BLaER1 (cell line): Measurements from ENCODE around the gene LMO2.

Experiments used
- H3K27ac ChIP-seq: shearing (Covaris generic); formaldehyde crosslinking; 2 replicates; pipeline ENCODE4 v1.8.1; 2022
- H3K27me3 ChIP-seq: shearing (Covaris generic); formaldehyde crosslinking; 2 replicates; pipeline ENCODE4 v1.8.1; 2022
- H3K36me3 ChIP-seq: shearing (Covaris generic); formaldehyde crosslinking; 2 replicates; pipeline ENCODE4 v1.8.1; 2022
- H3K4me1 ChIP-seq: shearing (Covaris generic); formaldehyde crosslinking; 2 replicates; pipeline ENCODE4 v1.8.1; 2022
- H3K4me2 ChIP-seq: shearing (Covaris generic); formaldehyde crosslinking; 2 replicates; pipeline ENCODE4 v1.8.1; 2022
- H3K4me3 ChIP-seq: shearing (Covaris generic); formaldehyde crosslinking; 2 replicates; pipeline ENCODE4 v1.8.1; 2022
- H3K9ac ChIP-seq: shearing (Covaris generic); formaldehyde crosslinking; 2 replicates; pipeline ENCODE4 v1.8.1; 2022
- H3K9me3 ChIP-seq: shearing (Covaris generic); formaldehyde crosslinking; 2 replicates; pipeline ENCODE4 v1.8.1; 2022
- H4K20me1 ChIP-seq: shearing (Covaris generic); formaldehyde crosslinking; 2 replicates; pipeline ENCODE4 v1.8.1; 2022
- Cebpa-rat ChIP-seq: shearing (Covaris generic); IDR thresholded peaks from 2 replicates; pipeline ENCODE4 v1.8.1; 2022

The LMO2 gene

DNA sequence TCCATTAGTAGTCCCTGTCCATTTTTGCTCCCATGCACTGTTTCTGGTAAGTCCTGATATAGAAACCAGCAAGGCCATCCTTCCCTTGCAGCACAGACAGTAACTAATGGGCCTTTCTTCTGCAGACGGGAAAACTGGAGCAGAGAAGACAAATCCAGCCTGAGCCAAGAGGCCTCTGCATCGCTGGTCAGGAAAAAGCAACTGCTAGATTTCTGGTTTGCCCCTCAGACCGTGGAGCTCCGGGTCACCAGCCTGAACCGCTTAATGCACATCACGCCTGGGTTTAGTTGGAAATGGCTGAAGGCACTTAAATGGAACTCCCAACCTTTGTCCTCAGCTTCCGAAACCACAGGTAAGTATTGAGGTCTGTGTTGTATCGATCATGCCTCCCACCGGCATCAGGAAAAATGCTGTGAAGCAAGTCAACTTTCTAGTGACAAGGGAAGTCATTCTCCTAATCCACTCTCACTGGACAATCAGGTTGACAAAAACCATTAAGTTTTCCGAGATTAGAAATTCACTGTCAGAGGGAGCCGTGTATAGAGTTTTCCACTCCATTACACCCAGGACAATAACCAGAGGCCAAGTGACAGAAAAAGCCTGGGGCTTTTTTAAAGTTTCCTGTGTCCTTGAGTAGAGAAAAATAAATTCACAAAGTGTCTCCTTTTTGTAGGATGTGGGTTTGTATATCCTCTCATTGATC is 14.8 kb upstream of the LMO2 start:
- Histone ChIP-seq H3K4me1 (peaks cover 12% of the 10 kb centered on the region), H3K27ac (no peak overlapping the region), H3K4me2 (0 out of 2 replicates have a peak overlapping the region, but pooled peaks have one; percentile 43), H4K20me1 (no peaks in the 10 kb centered on the region), H3K27me3 (no peaks in the 10 kb centered on the region), H3K9me3 (peaks cover 6% of the 10 kb centered on the region; the same call in 1 of the 2 replicates), H3K9ac (no peak overlapping the region), H3K36me3 (no peaks in the 10 kb centered on the region), H3K4me3 (no peak overlapping the region)
- no peak for TF ChIP-seq Cebpa-rat

- Histone ChIP-seq H3K27me3 (no peaks in the 10 kb centered on the region), H3K36me3 (no peaks in the 10 kb centered on the region), H3K27ac (no peak overlapping the region), H3K9me3 (peaks cover 6% of the 10 kb centered on the region; the same call in 1 of the 2 replicates), H3K9ac (no peak overlapping the region), H3K4me1 (peaks cover 29% of the 10 kb centered on the region), H3K4me3 (no peak overlapping the region), H4K20me1 (no peaks in the 10 kb centered on the region), H3K4me2 (no peak overlapping the region)
- TF ChIP-seq Cebpa-rat: no peak
Measured at GRCh38 chr11:33904102-33904501, 12.2 kb upstream of the LMO2 start.

GRCh38 chr11:33900159-33900840 is 8.4 kb upstream of the LMO2 start:
- no peak overlapping the region for H3K27ac ChIP-seq
- H3K9ac ChIP-seq: no peak overlapping the region
- H3K4me3 ChIP-seq: no peak overlapping the region
- H3K36me3 ChIP-seq: no peaks in the 10 kb centered on the region
- H3K27me3 ChIP-seq: no peaks in the 10 kb centered on the region
- TF ChIP-seq Cebpa-rat: no peak
- H3K4me1 ChIP-seq: peaks cover 48% of the 10 kb centered on the region
- H3K4me2 ChIP-seq: peak overlapping the region; percentile 63
- no peaks in the 10 kb centered on the region for H4K20me1 ChIP-seq
- H3K9me3 ChIP-seq: no peaks in the 10 kb centered on the region

DNA sequence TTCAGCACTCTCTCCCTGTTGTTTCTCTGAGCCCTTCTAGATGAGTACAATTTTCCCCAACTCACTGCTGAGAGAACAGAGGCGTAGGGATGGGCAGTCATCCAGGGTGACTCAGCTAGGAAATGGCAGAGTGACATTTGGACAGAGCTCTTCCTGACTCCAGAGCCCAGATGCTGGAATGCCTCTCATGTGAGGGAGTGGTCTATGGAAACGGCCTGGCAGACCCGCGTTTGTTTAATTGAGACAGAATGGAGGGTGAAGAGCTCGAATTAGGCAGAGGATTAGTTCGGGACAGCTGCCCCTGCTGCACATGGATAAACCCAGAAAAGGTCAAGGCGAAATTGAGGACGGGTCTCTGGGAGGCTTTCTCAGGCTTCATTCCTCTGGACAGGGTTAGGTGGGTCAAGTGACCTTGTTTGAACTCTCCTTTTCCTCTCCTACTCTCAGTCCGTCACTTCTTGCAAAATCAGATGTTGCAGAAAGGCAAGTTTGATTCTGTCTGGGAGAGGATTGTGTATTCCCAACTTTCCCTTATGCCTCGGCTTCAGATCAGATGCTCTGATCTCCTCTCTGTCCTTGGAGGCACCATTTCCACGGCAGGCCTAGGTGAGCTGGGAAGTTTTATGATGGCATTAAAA is 7.6 kb upstream of the LMO2 start:
- Histone ChIP-seq H3K36me3 (no peaks in the 10 kb centered on the region), H3K4me2 (peak overlapping the region; percentile 63), H3K4me1 (peaks cover 56% of the 10 kb centered on the region), H3K4me3 (no peak overlapping the region), H3K9me3 (no peaks in the 10 kb centered on the region), H4K20me1 (no peaks in the 10 kb centered on the region), H3K27ac (no peak overlapping the region), H3K9ac (no peak overlapping the region), H3K27me3 (no peaks in the 10 kb centered on the region)
- TF ChIP-seq Cebpa-rat: no peak

DNA sequence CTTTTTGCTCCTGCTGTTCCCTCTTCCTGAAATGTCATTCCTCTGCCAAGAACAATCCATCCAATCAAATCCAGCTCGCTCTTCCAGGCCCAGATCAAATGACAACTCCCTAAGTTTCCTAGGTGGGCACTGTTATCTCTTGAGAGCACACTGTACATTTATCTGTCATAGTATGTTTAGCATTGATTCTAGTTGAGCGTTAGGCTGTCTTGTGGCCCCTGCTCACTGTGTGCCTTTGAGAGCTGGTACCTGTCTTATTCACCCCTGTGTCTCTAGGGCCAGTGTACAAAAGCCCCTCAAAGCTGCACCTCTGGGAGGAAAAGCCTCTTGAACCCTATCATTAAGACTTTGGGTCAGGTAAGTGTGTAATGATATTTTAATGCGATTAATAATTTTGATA is 7.1 kb upstream of the LMO2 start:
- Histone ChIP-seq H4K20me1 (no peaks in the 10 kb centered on the region), H3K36me3 (no peaks in the 10 kb centered on the region), H3K4me2 (no peak overlapping the region), H3K4me1 (peaks cover 61% of the 10 kb centered on the region), H3K4me3 (no peak overlapping the region), H3K27ac (no peak overlapping the region), H3K9ac (no peak overlapping the region), H3K27me3 (no peaks in the 10 kb centered on the region), H3K9me3 (no peaks in the 10 kb centered on the region)
- TF ChIP-seq Cebpa-rat: no peak

- no peak overlapping the region for H3K27ac ChIP-seq
- no peak overlapping the region for H3K9ac ChIP-seq
- no peaks in the 10 kb centered on the region for H3K36me3 ChIP-seq
- no peaks in the 10 kb centered on the region for H3K9me3 ChIP-seq
- peaks cover 72% of the 10 kb centered on the region for H3K4me1 ChIP-seq
- no peaks in the 10 kb centered on the region for H3K27me3 ChIP-seq
- H4K20me1 ChIP-seq: no peaks in the 10 kb centered on the region
- peak overlapping the region; percentile 35 for H3K4me2 ChIP-seq
- no peak for TF ChIP-seq Cebpa-rat
- no peak overlapping the region for H3K4me3 ChIP-seq
Measured at GRCh38 chr11:33897761-33898375, 6.0 kb upstream of the LMO2 start.

DNA sequence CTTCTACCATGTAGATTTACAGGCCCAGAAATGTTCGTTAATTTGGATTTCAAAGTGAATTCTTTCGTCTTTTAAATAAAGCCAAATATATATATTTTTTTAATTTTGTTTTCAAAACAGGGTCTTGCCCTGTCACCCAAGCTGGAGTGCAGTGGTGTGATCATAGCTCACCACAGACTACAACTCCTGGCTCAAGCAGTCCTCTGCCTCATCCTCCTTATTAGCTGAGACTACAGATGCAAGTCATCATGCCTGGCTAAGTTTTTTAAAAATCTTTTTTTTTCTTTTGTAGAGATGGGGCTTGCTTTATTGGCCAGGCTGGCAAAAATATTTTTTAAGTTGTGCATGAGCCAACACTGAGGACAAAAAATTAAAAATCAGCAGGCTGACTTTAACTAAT is 5.0 kb upstream of the LMO2 start:
- Histone ChIP-seq H4K20me1 (no peaks in the 10 kb centered on the region), H3K4me2 (peak overlapping the region; percentile 35; the same call in 1 of the 2 replicates), H3K4me3 (no peak overlapping the region), H3K27ac (no peak overlapping the region), H3K9ac (no peak overlapping the region), H3K4me1 (peaks cover 82% of the 10 kb centered on the region), H3K27me3 (no peaks in the 10 kb centered on the region), H3K9me3 (no peaks in the 10 kb centered on the region), H3K36me3 (no peaks in the 10 kb centered on the region)
- no peak for TF ChIP-seq Cebpa-rat

DNA sequence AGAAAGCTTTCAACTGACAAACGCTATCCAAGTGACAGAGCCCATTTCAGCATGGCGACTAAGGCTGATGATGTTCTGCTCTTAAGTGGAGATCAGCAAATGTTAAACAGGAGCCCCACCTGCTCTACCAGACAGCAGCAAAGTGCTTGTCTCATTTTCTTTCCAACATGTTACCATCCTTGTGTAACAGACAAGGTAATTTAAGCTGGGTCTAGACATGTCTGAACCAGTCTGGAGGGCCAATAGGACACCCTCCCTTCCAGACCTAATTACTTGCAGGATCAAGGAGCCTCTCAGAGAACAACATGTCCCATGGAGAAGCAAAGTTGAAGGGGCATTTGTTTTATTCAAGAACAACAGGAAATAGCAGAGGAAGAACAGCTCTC is 3.9 kb upstream of the LMO2 start:
- H3K9ac ChIP-seq: no peak overlapping the region
- no peaks in the 10 kb centered on the region for H3K27me3 ChIP-seq
- H3K9me3 ChIP-seq: no peaks in the 10 kb centered on the region
- TF ChIP-seq Cebpa-rat: no peak
- H3K4me2 ChIP-seq: peak overlapping the region; percentile 82
- H3K4me3 ChIP-seq: no peak overlapping the region
- H3K36me3 ChIP-seq: no peaks in the 10 kb centered on the region
- H3K4me1 ChIP-seq: peaks cover 91% of the 10 kb centered on the region
- no peaks in the 10 kb centered on the region for H4K20me1 ChIP-seq
- peak overlapping the region; percentile 39; the same call in 1 of the 2 replicates for H3K27ac ChIP-seq

DNA sequence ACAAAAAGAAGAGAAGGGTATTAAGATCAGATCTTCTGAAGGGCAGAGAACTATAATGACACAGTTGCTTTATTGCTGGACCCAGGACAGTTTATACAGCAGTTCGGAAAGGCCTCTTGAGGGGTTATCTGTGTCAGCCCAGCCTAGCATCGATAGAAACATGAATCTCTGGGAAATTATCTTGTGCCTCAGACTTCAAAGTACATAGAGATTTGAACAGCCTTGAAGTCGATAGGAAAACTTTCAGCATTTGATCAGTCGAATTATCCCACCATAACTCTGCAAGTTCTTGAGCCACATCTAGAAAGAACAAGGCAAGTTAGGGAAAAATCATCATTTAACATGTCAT is 2.5 kb upstream of the LMO2 start:
- TF ChIP-seq Cebpa-rat: no peak
- no peaks in the 10 kb centered on the region for H3K9me3 ChIP-seq
- H3K4me3 ChIP-seq: peak overlapping the region; percentile 50
- H3K4me1 ChIP-seq: peaks cover 81% of the 10 kb centered on the region
- H3K4me2 ChIP-seq: peak overlapping the region; percentile 82
- peak overlapping the region; percentile 71 for H3K9ac ChIP-seq
- H3K36me3 ChIP-seq: no peaks in the 10 kb centered on the region
- H3K27ac ChIP-seq: peak overlapping the region; percentile 79
- no peaks in the 10 kb centered on the region for H4K20me1 ChIP-seq
- H3K27me3 ChIP-seq: no peaks in the 10 kb centered on the region
